Body of pancreas (tissue), 4 donors: ENCODE data around the gene ATP6V1G1. TPM values are rescaled to one million over a fixed set of nuclear protein-coding genes. Genes with fewer than 3 reads are reported as not detected.

Experiments
- ATAC-seq: fragments of 150-250 bp; one replicate; pipeline ENCODE4 v1.9.1; 2016
- DNase-seq, 4 donors: peaks; one replicate each; pipeline ENCODE4 v3.0.0-alpha.2; 2019
- H3K27ac ChIP-seq, 4 donors: fragments of 200-600 bp; sonication (generic); 1 replicate in 3 of 4; 2 replicates in 1 of 4; pipeline versions ENCODE4 v1.5.1 to v1.6.1; 2016 to 2019; ENCODE audit warnings: mild to moderate bottlenecking in 1 of 4, mixed read lengths in 1 of 4, moderate library complexity in 1 of 4
- H3K27me3 ChIP-seq, 2 donors: fragments of 200-600 bp; sonication (generic); one replicate each; pipeline ENCODE4 v1.6.0; 2016; ENCODE audit warnings: mild to moderate bottlenecking in 1 of 2
- H3K36me3 ChIP-seq, 2 donors: fragments of 200-600 bp; sonication (generic); replicated peaks in 1 of 2; 2 replicates each; pipeline ENCODE4 v1.5.1; 2016; ENCODE audit warnings: low read depth in 2 of 2; ENCODE audit not compliant: insufficient read depth in 1 of 2
- H3K4me1 ChIP-seq: fragments of 200-600 bp; sonication (generic); one replicate; pipeline ENCODE4 v1.6.0; 2016
- H3K4me3 ChIP-seq, 2 donors: fragments of 200-600 bp; sonication (generic); 1 replicate in 1 of 2; 2 replicates in 1 of 2; pipeline ENCODE4 v1.5.1; 2016 to 2019
- H3K9me3 ChIP-seq, 3 donors: fragments of 200-600 bp; sonication (generic); 1 replicate in 2 of 3; 2 replicates in 1 of 3; pipeline ENCODE4 v1.5.1; 2016
- CTCF ChIP-seq, 7 experiments: fragments of 450-650 bp in 4 of 7; fragments of 200-600 bp in 3 of 7; sonication (generic) in 3 of 7; IDR thresholded peaks; one replicate each; pipeline ENCODE4 v1.5.1; 2016 to 2019; ENCODE audit warnings: antibody characterized with exemption in 7 of 7
- POLR2A ChIP-seq, 3 donors: fragments of 450-650 bp; IDR thresholded peaks; one replicate each; pipeline ENCODE4 v1.6.1; 2016; ENCODE audit warnings: antibody characterized with exemption in 3 of 3, mild to moderate bottlenecking in 2 of 3
- WGBS, 2 donors: methylation state at CpG; one replicate each; pipeline ENCODE4 v1.1.5; 2017; 5-methylcytosine and 5-hydroxymethylcytosine counted together
- intact Hi-C: fragments of 100-400 bp; cut with DNase I; formaldehyde crosslinking; loops from one replicate; pipeline ENCODE4 v1.15.1; 2023
- total RNA-seq, 2 donors: library from RNA; depleted of rRNA; stranded (reverse); fragments of >200 nt; gene quantifications; one replicate each; pipeline ENCODE4 v1.1.0, GENCODE V29; 2016

The ATP6V1G1 gene
- total RNA-seq, 2 donors from 2014 or later: 62.3 to 91.3 TPM

GRCh38 chr9:114633438-114634089 lies 46.0 kb downstream of the ATP6V1G1 start:
- Histone ChIP-seq H3K4me1 (no peaks in the 10 kb centered on the region), H3K4me3 (no peak overlapping the region), H3K27me3 (no peaks in the 10 kb centered on the region), H3K9me3 (no peaks in the 10 kb centered on the region), H3K27ac (no peak overlapping the region), H3K36me3 (peaks cover 0 to 1% of the 10 kb centered on the region in 2 donors)
- TF ChIP-seq CTCF (IDR thresholded peaks at IDR 0.05) (no peak), POLR2A (IDR thresholded peaks at IDR 0.05) (no peak)
- no peak for ATAC-seq
- WGBS, 2 donors: 85 to 96% methylated on average over 7 to 11 of the region's 11 CpGs
- no peak for DNase-seq
- intact Hi-C loops: no loop called here

- 47 to 85% methylated on average over 2 to 6 of the region's 6 CpGs for WGBS, 2 donors
- no peak for ATAC-seq
- H3K27ac ChIP-seq: no peak overlapping the region
- DNase-seq: no peak
- H3K4me3 ChIP-seq: no peak overlapping the region
- no peaks in the 10 kb centered on the region for H3K27me3 ChIP-seq
- no peaks in the 10 kb centered on the region for H3K4me1 ChIP-seq
- no peaks in the 10 kb centered on the region for H3K9me3 ChIP-seq
- TF ChIP-seq POLR2A (IDR thresholded peaks at IDR 0.05) (no peak), CTCF (IDR thresholded peaks at IDR 0.05) (no peak)
- intact Hi-C loops: no loop called here
- H3K36me3 ChIP-seq: peaks cover 0 to 5% of the 10 kb centered on the region in 2 donors
These were observed 46.8 kb downstream of the ATP6V1G1 start for GRCh38 chr9:114634387-114634786.

GRCh38 chr9:114638404-114638803 lies 50.8 kb downstream of the ATP6V1G1 start:
- no peak overlapping the region for H3K4me3 ChIP-seq
- ATAC-seq: no peak
- H3K4me1 ChIP-seq: no peaks in the 10 kb centered on the region
- DNase-seq: no peak
- WGBS, 2 donors: 94 to 96% methylated on average over 8 of the region's 8 CpGs
- H3K27ac ChIP-seq: no peak overlapping the region
- H3K9me3 ChIP-seq: no peaks in the 10 kb centered on the region
- TF ChIP-seq CTCF (IDR thresholded peaks at IDR 0.05): no peak
- TF ChIP-seq POLR2A (IDR thresholded peaks at IDR 0.05): no peak
- intact Hi-C loops: no loop called here
- no peaks in the 10 kb centered on the region for H3K27me3 ChIP-seq
- H3K36me3 ChIP-seq: peaks cover 0 to 6% of the 10 kb centered on the region in 2 donors

- intact Hi-C loops: no loop called here
- Histone ChIP-seq H3K27me3 (no peaks in the 10 kb centered on the region), H3K36me3 (peaks cover 0 to 8% of the 10 kb centered on the region in 2 donors), H3K4me1 (no peaks in the 10 kb centered on the region), H3K4me3 (no peak overlapping the region), H3K9me3 (no peaks in the 10 kb centered on the region), H3K27ac (no peak overlapping the region)
- 75 to 88% methylated on average over 1 of the region's 1 CpG for WGBS, 2 donors
- TF ChIP-seq POLR2A (IDR thresholded peaks at IDR 0.05) (no peak), CTCF (IDR thresholded peaks at IDR 0.05) (no peak)
- DNase-seq (no peak), ATAC-seq (no peak)
These were observed 54.4 kb downstream of the ATP6V1G1 start for GRCh38 chr9:114641967-114642366.

GRCh38 chr9:114643001-114643400 lies 55.4 kb downstream of the ATP6V1G1 start:
- no peak for ATAC-seq
- H3K4me3 ChIP-seq: no peak overlapping the region
- H3K36me3 ChIP-seq: peaks cover 0 to 8% of the 10 kb centered on the region in 2 donors
- H3K9me3 ChIP-seq: no peaks in the 10 kb centered on the region
- intact Hi-C loops: no loop called here
- DNase-seq: no peak
- H3K27me3 ChIP-seq: no peaks in the 10 kb centered on the region
- no peak overlapping the region for H3K27ac ChIP-seq
- H3K4me1 ChIP-seq: no peaks in the 10 kb centered on the region
- TF ChIP-seq CTCF (IDR thresholded peaks at IDR 0.05) (no peak), POLR2A (IDR thresholded peaks at IDR 0.05) (no peak)
- 89 to 94% methylated on average over 8 of the region's 8 CpGs for WGBS, 2 donors
